Neural cell (in vitro differentiated cells): Measurements from ENCODE around the gene TYW1.
"Not testable (repeated sequence)": the region's sequence is repeated elsewhere in the genome, so short reads cannot be mapped to it uniquely, and the experiment has no call there.

Experiments
- EZH2 ChIP-seq: fragments of 200-600, 300-800 bp; shearing (Covaris generic), sonication (generic); IDR thresholded peaks from 2 replicates; pipeline ENCODE4 v1.6.1; 2014; ENCODE audit warnings: antibody characterized with exemption, low read length, borderline replicate concordance, mild to moderate bottlenecking; ENCODE audit not compliant: insufficient read depth, poor library complexity, severe bottlenecking
- MXI1 ChIP-seq: fragments of 450-650 bp; conservative IDR thresholded peaks from 2 replicates; pipeline ENCODE4 v1.6.1; 2014; ENCODE audit warnings: antibody characterized with exemption, mild to moderate bottlenecking; ENCODE audit not compliant: poor library complexity, severe bottlenecking
- POLR2AphosphoS5 ChIP-seq: IDR thresholded peaks from 2 replicates; pipeline ENCODE4 v1.6.1; 2012
- RAD21 ChIP-seq: fragments of 450-650 bp; conservative IDR thresholded peaks from 2 replicates; pipeline ENCODE4 v1.6.1; 2014; ENCODE audit warnings: antibody characterized with exemption, mild to moderate bottlenecking, moderate library complexity
- SMC3 ChIP-seq: fragments of 450-650 bp; conservative IDR thresholded peaks from 2 replicates; pipeline ENCODE4 v1.6.1; 2014; ENCODE audit warnings: antibody characterized with exemption, mild to moderate bottlenecking, moderate library complexity; ENCODE audit not compliant: poor library complexity
- TAF1 ChIP-seq: IDR thresholded peaks from 2 replicates; pipeline ENCODE4 v1.6.1; 2012; ENCODE audit warnings: low read depth
- TF ChIP-seq, protein P1 (sequence below): fragments of 450-650 bp; IDR thresholded peaks from 2 replicates; pipeline ENCODE4 v1.5.1; 2014; ENCODE audit warnings: antibody characterized with exemption, mild to moderate bottlenecking, moderate library complexity; ENCODE audit not compliant: poor library complexity, severe bottlenecking
- TF ChIP-seq, protein P2 (sequence below): IDR thresholded peaks from 2 replicates; pipeline ENCODE4 v1.6.1; 2012; ENCODE audit warnings: borderline replicate concordance

DNA sequence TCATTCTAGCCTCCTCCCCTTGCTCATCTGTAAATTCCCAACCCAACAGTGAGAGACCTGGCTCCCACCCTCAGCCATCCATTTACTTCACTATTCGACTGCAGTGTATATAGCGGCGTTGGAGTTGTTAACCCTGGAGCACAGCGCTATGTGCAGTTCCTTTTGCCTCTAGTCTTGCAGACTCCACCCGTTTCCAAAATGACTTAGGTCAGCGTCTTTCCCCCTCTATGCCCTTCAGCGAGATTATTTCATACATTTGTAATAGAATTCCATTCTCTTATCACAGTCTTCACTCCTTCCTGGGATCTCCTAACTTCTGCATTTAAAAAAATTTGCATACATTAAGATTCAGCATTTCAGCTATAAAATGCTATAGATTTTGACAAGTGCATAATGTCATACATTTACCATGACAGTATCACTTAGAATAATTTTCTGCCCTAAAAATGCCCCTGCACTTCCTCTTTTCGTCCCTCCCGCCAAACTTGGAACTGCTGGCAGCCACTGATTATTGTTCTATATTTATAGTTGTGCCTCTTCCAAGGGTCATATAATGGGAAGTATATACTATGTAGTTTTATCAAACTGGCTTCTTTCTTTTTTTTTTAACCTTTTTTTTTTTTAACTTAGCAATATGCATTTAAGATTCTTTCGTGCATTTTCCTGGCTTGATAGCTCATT lies 215.2 kb downstream of the TYW1 start:
- TF ChIP-seq, protein P1, sequence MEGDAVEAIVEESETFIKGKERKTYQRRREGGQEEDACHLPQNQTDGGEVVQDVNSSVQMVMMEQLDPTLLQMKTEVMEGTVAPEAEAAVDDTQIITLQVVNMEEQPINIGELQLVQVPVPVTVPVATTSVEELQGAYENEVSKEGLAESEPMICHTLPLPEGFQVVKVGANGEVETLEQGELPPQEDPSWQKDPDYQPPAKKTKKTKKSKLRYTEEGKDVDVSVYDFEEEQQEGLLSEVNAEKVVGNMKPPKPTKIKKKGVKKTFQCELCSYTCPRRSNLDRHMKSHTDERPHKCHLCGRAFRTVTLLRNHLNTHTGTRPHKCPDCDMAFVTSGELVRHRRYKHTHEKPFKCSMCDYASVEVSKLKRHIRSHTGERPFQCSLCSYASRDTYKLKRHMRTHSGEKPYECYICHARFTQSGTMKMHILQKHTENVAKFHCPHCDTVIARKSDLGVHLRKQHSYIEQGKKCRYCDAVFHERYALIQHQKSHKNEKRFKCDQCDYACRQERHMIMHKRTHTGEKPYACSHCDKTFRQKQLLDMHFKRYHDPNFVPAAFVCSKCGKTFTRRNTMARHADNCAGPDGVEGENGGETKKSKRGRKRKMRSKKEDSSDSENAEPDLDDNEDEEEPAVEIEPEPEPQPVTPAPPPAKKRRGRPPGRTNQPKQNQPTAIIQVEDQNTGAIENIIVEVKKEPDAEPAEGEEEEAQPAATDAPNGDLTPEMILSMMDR: not testable (repeated sequence)
- TF ChIP-seq EZH2, RAD21, MXI1, TAF1, POLR2AphosphoS5, SMC3: not testable (repeated sequence)
- TF ChIP-seq, protein P2, sequence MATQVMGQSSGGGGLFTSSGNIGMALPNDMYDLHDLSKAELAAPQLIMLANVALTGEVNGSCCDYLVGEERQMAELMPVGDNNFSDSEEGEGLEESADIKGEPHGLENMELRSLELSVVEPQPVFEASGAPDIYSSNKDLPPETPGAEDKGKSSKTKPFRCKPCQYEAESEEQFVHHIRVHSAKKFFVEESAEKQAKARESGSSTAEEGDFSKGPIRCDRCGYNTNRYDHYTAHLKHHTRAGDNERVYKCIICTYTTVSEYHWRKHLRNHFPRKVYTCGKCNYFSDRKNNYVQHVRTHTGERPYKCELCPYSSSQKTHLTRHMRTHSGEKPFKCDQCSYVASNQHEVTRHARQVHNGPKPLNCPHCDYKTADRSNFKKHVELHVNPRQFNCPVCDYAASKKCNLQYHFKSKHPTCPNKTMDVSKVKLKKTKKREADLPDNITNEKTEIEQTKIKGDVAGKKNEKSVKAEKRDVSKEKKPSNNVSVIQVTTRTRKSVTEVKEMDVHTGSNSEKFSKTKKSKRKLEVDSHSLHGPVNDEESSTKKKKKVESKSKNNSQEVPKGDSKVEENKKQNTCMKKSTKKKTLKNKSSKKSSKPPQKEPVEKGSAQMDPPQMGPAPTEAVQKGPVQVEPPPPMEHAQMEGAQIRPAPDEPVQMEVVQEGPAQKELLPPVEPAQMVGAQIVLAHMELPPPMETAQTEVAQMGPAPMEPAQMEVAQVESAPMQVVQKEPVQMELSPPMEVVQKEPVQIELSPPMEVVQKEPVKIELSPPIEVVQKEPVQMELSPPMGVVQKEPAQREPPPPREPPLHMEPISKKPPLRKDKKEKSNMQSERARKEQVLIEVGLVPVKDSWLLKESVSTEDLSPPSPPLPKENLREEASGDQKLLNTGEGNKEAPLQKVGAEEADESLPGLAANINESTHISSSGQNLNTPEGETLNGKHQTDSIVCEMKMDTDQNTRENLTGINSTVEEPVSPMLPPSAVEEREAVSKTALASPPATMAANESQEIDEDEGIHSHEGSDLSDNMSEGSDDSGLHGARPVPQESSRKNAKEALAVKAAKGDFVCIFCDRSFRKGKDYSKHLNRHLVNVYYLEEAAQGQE: not testable (repeated sequence)
